ENCODE results near the gene KLHL12. TPM values are rescaled to one million over a fixed set of nuclear protein-coding genes. Genes with fewer than 3 reads are reported as not detected.

KLHL12 gene
- total and polyA plus RNA-seq, 2 of the 8 experiments (the other 6 are each of a cell fraction or from before 2014, with no cell fraction given), result 27.2 to 33.3 TPM

GRCh38 chr1:202957733-202958543, 30.9 kb upstream of the KLHL12 start, which contains the start of gene ADIPOR1 (continued):
- TF ChIP-seq CTCF (IDR thresholded peaks at IDR 0.05; ENCODE audit: control extremely low read depth in 1 of 3, insufficient read depth in 1 of 3, low read depth in 1 of 3, low read length in 3 of 3), result no peak
- no peak for TF ChIP-seq EZH2 (IDR thresholded peaks at IDR 0.05; ENCODE audit: low read depth, low read length, severe bottlenecking)
- TF ChIP-seq HDAC2 (IDR thresholded peaks at IDR 0.05; ENCODE audit: borderline replicate concordance in 1 of 2, low read depth in 2 of 2, low read length in 2 of 2), result no peak
- peak; percentile 68 for TF ChIP-seq POLR2AphosphoS5 (IDR thresholded peaks at IDR 0.05; ENCODE audit: low read depth, low read length)
- TF ChIP-seq TAF1 (IDR thresholded peaks at IDR 0.05; ENCODE audit: low read depth, low read length), result peak; percentile 72
- no peak for TF ChIP-seq CHD1 (IDR thresholded peaks at IDR 0.05; ENCODE audit: low read depth, low read length)
- TF ChIP-seq EP300 (IDR thresholded peaks at IDR 0.05; ENCODE audit: borderline replicate concordance in 1 of 2, low read depth in 2 of 2, low read length in 2 of 2), result no peak
- peak; percentile 65 for TF ChIP-seq KDM4A (IDR thresholded peaks at IDR 0.05; ENCODE audit: low read depth, low read length, severe bottlenecking)
- TF ChIP-seq ASH2L (IDR thresholded peaks at IDR 0.05; ENCODE audit: low read length), result peak; percentile 73
- peak; percentile 77 for TF ChIP-seq RBBP5 (IDR thresholded peaks at IDR 0.05; ENCODE audit: borderline replicate concordance, low read depth, low read length)
- TF ChIP-seq HDAC6 (IDR thresholded peaks at IDR 0.05; ENCODE audit: low read depth, low read length), result no peak
- peak; percentile 61 to 86 for TF ChIP-seq POLR2A (IDR thresholded peaks at IDR 0.05; ENCODE audit: control extremely low read depth in 1 of 2, low read depth in 2 of 2, low read length in 2 of 2)
